ENCODE data around the gene PPP2R5C.
"Not testable (repeated sequence)": the region's sequence is repeated elsewhere in the genome, so short reads cannot be mapped to it uniquely, and the experiment has no call there.

GRCh38 chr14:101712341-101712740 lies 49.2 kb upstream of the PPP2R5C start:
- TF ChIP-seq, protein P1, sequence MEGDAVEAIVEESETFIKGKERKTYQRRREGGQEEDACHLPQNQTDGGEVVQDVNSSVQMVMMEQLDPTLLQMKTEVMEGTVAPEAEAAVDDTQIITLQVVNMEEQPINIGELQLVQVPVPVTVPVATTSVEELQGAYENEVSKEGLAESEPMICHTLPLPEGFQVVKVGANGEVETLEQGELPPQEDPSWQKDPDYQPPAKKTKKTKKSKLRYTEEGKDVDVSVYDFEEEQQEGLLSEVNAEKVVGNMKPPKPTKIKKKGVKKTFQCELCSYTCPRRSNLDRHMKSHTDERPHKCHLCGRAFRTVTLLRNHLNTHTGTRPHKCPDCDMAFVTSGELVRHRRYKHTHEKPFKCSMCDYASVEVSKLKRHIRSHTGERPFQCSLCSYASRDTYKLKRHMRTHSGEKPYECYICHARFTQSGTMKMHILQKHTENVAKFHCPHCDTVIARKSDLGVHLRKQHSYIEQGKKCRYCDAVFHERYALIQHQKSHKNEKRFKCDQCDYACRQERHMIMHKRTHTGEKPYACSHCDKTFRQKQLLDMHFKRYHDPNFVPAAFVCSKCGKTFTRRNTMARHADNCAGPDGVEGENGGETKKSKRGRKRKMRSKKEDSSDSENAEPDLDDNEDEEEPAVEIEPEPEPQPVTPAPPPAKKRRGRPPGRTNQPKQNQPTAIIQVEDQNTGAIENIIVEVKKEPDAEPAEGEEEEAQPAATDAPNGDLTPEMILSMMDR (IDR thresholded peaks at IDR 0.05): not testable (repeated sequence)
- not testable (repeated sequence) for TF ChIP-seq POLR2AphosphoS5 (IDR thresholded peaks at IDR 0.05; ENCODE audit: low read depth, low read length); SIN3A (IDR thresholded peaks at IDR 0.05; ENCODE audit: borderline replicate concordance, insufficient read depth, low read depth, low read length)
